Islet precursor cell (in vitro differentiated cells): Measurements from ENCODE around the gene SYNGAP1.
A peak's percentile ranks its signal among the peaks of the same experiment; 100 is the strongest.

Source experiments
- DNase-seq: peaks from one replicate; pipeline ENCODE4 v3.0.0-alpha.2; 2018

Gene SYNGAP1

GRCh38 chr6:33405386-33405940, 14.4 kb upstream of the SYNGAP1 start:
- no peak for DNase-seq

DNA sequence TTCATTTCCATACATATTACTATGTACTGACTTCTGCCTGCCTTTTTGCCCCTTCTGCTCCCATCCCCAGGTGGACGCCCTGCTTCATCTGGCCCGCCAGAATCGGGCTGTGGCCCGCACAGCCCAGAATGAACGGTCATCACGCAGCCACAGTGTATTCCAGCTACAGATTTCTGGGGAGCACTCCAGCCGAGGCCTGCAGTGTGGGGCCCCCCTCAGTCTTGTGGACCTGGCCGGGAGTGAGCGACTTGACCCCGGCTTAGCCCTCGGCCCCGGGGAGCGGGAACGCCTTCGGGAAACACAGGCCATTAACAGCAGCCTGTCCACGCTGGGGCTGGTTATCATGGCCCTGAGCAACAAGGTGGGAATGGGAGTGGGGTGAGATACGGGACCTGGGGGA, 13.7 kb upstream of the SYNGAP1 start:
- DNase-seq, result no peak

DNA sequence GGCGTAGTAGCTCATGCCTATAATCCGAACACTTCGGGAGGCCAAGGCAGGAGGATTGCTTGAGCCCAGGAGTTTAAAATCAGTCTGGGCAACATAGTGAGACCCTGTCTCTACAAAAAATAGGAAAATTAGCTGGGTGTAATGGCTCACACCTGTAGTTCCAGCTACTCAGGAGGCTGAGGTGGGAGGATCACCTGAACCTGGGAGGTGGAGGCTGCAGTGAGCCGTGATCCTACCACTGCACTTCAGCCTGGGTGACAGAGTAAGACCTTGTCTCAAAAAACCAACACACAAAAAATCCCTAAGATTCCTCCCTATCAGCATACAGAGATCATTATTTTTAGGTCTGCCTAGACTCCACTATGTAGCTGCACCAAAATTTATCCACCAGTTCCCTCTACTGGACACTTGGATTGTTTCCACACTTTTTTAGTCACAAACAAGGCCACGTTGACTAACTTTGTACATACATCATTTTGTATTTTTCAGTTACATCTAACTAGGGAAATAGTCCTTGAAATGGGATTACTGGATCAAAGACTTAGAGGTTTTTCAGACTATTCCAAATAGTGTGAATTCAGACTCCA, 12.6 kb upstream of the SYNGAP1 start:
- no peak for DNase-seq

DNA sequence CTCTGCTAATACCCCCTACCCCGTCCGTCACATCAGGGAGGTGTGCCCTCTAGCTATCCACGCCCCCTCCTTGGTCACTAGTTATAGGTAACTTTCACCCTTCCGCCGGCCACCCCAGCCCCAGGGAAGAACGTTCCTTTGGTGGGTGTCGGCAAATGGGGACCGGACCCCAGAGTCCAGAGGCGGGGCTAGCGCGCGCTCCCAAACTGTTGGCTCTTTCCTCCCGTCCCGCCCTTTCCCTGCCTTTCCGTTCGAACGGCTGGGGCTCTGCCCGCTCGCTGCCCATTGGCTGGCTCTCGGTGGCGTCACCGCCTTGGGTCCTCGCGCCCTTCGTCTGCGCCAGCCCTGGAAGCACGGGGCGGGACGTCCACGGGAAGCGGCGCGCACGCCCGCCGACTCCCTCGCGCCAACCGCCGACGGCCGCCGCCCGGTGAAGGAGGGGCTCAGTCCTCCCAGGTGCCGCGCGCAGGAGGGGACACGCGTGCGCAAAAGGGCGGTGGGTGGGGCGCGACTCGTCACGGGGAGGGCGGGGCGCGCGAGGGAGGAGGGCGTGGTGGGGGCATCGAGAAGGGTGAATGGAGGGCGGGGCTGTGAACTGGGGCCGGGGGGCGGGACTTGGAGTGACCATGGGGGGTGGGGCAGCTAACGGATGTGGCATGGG, 9.7 kb upstream of the SYNGAP1 start:
- DNase-seq, result peak; percentile 99

DNA sequence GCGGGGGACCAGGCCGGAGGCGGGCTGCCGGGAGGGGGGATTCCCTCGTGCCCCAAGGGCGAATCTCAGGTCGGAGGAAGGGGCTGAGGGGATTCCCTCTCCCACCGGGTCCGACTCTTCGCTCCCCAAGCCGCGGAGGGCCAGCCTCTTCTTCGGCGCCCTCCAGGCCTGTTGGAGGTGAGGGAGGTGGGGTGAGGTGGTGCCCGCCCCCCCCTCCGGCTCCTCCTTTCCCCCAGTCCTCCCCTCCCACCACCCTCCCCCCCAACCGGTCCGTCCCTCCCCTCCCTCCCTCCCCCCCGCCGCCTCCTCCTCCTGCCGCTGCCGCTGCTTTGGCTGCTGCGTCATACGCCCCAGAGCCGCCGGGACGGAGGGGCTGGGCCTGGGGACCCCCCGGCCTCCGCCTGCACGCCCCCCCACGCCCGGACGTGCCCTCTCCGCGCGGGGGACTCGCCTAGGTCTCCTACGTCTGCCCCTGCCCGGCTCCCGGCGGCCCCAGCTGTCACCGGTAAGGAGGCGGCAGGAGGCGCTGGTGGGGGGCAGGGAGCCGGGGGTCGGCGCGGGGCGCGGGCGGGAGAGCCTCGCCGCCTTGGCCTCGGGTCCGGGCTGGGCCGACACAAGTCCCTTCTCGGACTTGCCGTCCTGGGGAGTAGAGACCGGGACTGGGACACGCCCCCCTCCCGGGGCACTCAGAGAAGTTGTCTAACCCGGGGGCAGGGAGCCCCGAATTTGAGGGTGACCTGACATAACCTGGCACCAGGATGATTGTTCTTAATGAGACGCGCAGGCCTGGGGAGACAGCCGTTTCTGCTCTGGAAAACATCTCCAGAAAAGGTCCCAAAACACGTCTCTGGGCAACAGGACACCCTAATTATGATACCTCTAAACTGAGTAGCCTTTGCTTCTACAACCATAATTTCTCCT, 8.9 kb upstream of the SYNGAP1 start, which contains the start of gene PHF1:
Gene PHF1, plus strand, starts transcription at position 304 of the 921 bp plus-strand sequence. CDS start 1,250 bp downstream, outside the sequence.
- DNase-seq, result no peak

DNA sequence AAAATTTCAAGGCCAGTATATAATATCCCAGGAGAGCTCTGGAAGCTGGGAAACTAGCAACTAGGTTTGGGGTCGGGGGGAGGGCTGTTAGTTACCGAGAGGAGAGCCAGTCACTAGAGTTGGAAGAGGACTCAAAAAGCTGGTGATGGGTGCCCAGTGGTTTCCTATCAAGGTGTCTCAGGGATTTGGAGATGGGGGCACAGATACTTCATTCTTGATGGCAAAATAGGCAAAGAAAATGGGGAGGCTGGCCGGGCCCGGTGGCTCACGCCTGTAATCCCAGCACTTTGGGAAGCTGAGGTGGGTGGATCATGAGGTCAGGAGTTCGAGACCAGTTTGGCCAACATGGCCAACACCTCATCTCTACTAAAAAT, 8.2 kb upstream of the SYNGAP1 start:
- no peak for DNase-seq

- DNase-seq, result no peak
These were observed 7.5 kb upstream of the SYNGAP1 start for GRCh38 chr6:33412140-33413009.

- no peak for DNase-seq
These were observed 6.4 kb upstream of the SYNGAP1 start for GRCh38 chr6:33413241-33414120.

DNA sequence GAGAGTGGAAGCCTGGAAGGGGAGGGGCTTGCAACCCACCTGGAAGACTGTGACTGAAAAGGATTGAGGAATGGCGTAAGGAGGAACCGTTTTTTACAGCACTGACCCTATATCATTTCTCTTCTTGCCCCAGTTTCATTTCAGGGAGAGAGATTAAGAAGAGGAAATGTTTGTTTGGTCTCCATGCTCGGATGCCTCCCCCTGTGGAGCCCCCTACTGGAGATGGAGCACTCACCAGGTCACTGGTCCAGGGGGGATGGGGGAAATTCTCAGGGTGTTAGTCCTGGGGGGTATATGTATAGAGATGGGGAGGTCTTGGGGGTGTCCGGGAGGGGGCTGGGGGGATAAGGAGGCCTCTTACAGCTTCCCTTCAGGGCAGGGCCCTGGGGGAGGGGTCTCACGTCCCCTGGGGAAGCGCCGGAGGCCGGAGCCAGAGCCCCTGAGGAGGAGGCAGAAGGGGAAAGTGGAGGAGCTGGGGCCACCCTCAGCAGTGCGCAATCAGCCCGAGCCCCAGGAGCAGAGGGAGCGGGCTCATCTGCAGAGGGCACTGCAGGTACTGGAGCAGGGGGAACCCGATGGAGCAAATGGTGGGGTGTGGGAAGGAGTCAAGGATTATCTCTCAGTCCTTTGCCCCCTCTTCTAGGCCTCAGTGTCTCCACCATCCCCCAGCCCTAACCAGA, 5.1 kb upstream of the SYNGAP1 start:
- DNase-seq, result no peak

GRCh38 chr6:33415831-33416230, 4.0 kb upstream of the SYNGAP1 start:
- no peak for DNase-seq

GRCh38 chr6:33416386-33417127, 3.3 kb upstream of the SYNGAP1 start:
- no peak for DNase-seq

DNA sequence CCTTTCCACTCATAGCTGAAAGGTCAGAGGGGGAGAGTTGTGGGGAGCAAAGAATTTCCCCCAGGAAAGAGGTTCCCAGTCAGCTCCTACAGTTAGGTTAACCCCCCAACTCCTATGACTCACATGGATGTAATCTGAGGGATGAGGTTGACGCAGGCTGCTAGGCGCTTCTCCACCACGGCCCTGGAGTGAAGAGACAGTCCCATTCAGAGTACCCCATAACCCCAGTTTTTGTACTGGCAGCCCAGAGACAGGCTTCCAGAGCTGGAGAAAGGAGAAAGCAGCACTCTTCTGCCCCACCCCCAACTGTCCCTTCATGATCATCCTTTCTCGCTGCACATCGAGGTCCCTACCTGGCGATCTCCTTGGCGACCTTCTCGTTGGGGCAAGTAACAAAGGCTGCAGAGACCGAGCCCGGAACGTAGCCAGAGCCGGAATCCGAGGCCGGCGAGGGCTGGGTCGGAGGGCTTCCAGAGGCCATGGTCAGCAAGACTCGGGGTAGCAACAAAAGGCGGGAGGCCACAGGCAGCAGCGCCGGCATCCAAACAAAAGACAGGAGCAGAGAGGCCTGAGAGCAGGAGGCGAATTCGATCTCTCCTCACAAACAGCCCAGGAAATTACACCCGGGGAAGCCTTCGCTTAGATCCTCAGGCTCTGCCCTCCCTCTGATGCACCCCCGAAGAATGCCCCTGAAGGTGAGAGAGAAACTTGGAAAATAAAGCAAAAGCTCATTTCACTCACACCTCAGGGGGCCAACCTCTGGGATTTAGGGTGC, 2.5 kb upstream of the SYNGAP1 start:
- DNase-seq, result no peak

GRCh38 chr6:33417903-33418689, 1.8 kb upstream of the SYNGAP1 start, which contains the start of gene CUTA:
TSS of gene CUTA (minus strand) at chr6:33418107. CDS start at chr6:33418000, 107 bp downstream.
- peak; percentile 100 for DNase-seq

- peak; percentile 79 for DNase-seq
These were observed 1.1 kb upstream of the SYNGAP1 start for GRCh38 chr6:33418690-33419291.

GRCh38 chr6:33420491-33421343, 852 bp downstream of the SYNGAP1 start:
- DNase-seq, result peak; percentile 31

DNA sequence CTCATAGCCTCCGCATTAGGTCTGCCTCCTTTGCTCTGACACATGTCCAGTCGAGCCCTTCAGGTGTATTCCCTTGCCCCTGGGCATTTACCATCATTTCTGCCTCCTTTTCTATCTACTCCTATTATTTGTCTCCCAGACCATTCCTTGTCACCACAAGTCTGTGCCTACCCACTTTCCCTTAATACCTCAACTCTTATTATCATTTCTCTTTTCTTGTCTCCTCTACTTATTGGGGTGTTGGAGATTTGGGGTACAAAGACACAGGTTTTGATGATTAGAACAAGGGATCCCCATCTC, 1.4 kb downstream of the SYNGAP1 start:
- no peak for DNase-seq

DNA sequence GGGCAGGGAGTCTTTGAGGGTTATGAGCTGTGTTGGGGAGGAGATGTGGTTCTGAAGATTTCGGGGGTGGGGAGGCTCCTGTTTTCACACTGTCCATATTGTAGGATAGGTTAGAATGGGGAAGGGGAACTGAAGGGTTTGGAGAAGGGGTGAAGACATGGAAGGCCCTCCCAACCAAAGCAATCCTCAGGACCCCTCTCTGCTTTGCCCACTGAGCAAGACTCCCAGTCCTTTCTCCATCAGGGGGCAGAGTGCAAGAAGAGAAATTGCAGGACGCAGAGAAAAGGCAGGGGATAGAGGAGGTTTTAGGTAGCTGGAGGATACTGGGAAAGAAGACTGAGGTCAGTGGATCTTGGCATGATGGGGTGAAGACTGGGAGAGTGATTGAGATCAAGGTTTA, 3.9 kb downstream of the SYNGAP1 start:
- DNase-seq, result no peak
